Measurements from ENCODE around the gene STPG4. TPM values are rescaled to one million over a fixed set of nuclear protein-coding genes. Genes with fewer than 3 reads are reported as not detected.

STPG4 gene
- total RNA-seq, 1 experiment from 2014 or later = 0.13 TPM

DNA sequence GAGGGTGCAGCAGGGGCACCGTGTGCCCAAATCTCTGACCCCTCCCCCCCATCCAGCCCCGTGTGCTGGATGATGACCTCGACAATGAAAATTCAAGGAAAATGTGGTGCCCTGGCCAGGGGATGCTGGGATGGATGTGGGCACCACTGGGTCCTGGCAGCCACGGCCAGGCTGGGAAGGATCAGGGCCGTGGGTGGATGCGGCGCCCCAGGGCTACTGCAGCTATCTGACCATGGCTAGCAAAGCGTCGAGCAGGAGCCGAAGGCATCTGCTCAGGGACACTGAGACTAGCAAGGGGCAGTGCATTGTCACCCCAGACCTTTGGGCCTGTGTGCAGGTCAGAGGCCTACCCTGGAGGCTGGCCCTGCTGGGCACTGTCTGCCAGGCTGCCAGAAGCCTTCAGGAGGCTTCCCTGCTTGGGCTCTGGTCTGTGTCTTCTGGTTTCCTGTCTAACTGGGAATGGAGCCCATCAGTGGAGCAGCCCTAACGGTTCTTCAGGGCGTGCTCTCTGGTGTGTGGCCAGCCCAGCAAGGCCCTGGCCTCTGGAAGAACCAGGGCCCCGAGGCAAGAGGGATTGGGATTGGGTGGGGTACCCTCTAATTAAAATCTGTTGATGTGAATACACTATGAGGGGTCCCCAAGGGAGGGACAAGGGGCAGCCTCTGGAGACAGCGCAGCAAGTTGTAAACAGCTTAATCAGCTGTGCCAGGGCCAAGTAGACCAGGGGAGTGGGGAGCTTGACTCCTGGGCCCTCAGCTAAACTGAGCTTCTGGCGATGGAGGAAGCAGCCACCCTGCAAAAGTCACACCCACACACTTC is 98.0 kb downstream of the STPG4 start:
- Histone ChIP-seq H3K27ac (ENCODE audit: insufficient read length, low read depth, low read length) (no peak overlapping the region), H2BK5ac (ENCODE audit: insufficient read length, low read length) (no peak overlapping the region), H3K23me2 (ENCODE audit: insufficient read length, low read depth, low read length, poor library complexity, severe bottlenecking) (no peaks in the 10 kb centered on the region), H3K4me2 (ENCODE audit: insufficient read depth, insufficient read length, low read length) (no peak overlapping the region), H2AK5ac (ENCODE audit: insufficient read length, low read length) (no peak overlapping the region), H4K8ac (replicated peaks; ENCODE audit: insufficient read length, low read depth, low read length) (no peak overlapping the region), H3K9ac (ENCODE audit: extremely low read depth, insufficient read length, low read length) (no peak overlapping the region), H2AFZ (ENCODE audit: low read length) (no peak overlapping the region), H3K23ac (ENCODE audit: insufficient read length, low read depth, low read length) (no peak overlapping the region), H2BK20ac (ENCODE audit: low read depth, low read length, poor library complexity, severe bottlenecking) (no peak overlapping the region), H3K18ac (ENCODE audit: insufficient read length, low read depth, low read length) (no peak overlapping the region), H3K56ac (ENCODE audit: insufficient read length, low read depth, low read length) (no peak overlapping the region), H3K4ac (ENCODE audit: low read depth, low read length) (no peak overlapping the region), H3K4me1 (ENCODE audit: insufficient read depth, low read length) (peaks cover 13% of the 10 kb centered on the region; the same call in 1 of the 2 replicates), H3K79me1 (ENCODE audit: insufficient read depth, low read depth, low read length, poor library complexity, severe bottlenecking) (no peaks in the 10 kb centered on the region), H4K91ac (ENCODE audit: insufficient read length, low read depth, low read length) (no peak overlapping the region), H3K27me3 (ENCODE audit: insufficient read depth, low read length) (no peaks in the 10 kb centered on the region), H4K20me1 (ENCODE audit: control insufficient read depth, insufficient read depth, insufficient read length) (no peaks in the 10 kb centered on the region), H3K9me3 (ENCODE audit: control insufficient read depth, low read depth, low read length) (no peaks in the 10 kb centered on the region), H2BK12ac (ENCODE audit: insufficient read length, low read depth, low read length) (no peak overlapping the region), H2BK15ac (ENCODE audit: low read depth, low read length) (no peak overlapping the region), H4K5ac (ENCODE audit: insufficient read length, low read depth, low read length) (no peak overlapping the region), H3T11ph (ENCODE audit: low read length) (no peak overlapping the region), H2BK120ac (ENCODE audit: low read depth, low read length, poor library complexity, severe bottlenecking) (no peak overlapping the region), H3K79me2 (ENCODE audit: insufficient read depth, low read length) (no peaks in the 10 kb centered on the region), H3K14ac (ENCODE audit: insufficient read depth, low read length) (no peak overlapping the region; the same call in 1 of the 2 replicates)
- peak overlapping the region in 2 of 3 experiments; percentile 75 to 87; a peak in 3 of 7 replicates for H3K27ac Mint-ChIP-seq
- no peaks in the 10 kb centered on the region for H3K27me3 Mint-ChIP-seq (ENCODE audit: low read depth)
- DNase-seq = no peak
- H3K4me3 Mint-ChIP-seq = no peak overlapping the region
- H3K36me3 Mint-ChIP-seq (ENCODE audit: insufficient read depth in 1 of 3, low read depth in 3 of 3) = peaks cover 0 to 7% (median 0%) of the 10 kb centered on the region in 3 experiments; a peak in 2 of 7 replicates
- no peaks in the 10 kb centered on the region for H3K9me3 Mint-ChIP-seq
- TF ChIP-seq, protein P1, sequence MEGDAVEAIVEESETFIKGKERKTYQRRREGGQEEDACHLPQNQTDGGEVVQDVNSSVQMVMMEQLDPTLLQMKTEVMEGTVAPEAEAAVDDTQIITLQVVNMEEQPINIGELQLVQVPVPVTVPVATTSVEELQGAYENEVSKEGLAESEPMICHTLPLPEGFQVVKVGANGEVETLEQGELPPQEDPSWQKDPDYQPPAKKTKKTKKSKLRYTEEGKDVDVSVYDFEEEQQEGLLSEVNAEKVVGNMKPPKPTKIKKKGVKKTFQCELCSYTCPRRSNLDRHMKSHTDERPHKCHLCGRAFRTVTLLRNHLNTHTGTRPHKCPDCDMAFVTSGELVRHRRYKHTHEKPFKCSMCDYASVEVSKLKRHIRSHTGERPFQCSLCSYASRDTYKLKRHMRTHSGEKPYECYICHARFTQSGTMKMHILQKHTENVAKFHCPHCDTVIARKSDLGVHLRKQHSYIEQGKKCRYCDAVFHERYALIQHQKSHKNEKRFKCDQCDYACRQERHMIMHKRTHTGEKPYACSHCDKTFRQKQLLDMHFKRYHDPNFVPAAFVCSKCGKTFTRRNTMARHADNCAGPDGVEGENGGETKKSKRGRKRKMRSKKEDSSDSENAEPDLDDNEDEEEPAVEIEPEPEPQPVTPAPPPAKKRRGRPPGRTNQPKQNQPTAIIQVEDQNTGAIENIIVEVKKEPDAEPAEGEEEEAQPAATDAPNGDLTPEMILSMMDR (conservative IDR thresholded peaks at IDR 0.05) = no peak
- peaks cover 26 to 32% of the 10 kb centered on the region in 2 experiments for H3K4me1 Mint-ChIP-seq
- no CpG with 5 or more reads among the region's 15 CpGs for WGBS (ENCODE audit: extremely low coverage, insufficient read length, low lambda C conversion rate)
